HG02571 (cell line): ENCODE data around the gene CFAP69.
A peak's percentile ranks its signal among the peaks of the same experiment; 100 is the strongest.

ENCODE experiments used
- ATAC-seq: cut with Tn5 transposase; IDR thresholded peaks from one replicate; pipeline ENCODE4 v1.9.1; 2021; ENCODE audit warnings: mild to moderate bottlenecking, moderate library complexity; ENCODE audit not compliant: unreplicated experiment

CFAP69 gene, protein sequence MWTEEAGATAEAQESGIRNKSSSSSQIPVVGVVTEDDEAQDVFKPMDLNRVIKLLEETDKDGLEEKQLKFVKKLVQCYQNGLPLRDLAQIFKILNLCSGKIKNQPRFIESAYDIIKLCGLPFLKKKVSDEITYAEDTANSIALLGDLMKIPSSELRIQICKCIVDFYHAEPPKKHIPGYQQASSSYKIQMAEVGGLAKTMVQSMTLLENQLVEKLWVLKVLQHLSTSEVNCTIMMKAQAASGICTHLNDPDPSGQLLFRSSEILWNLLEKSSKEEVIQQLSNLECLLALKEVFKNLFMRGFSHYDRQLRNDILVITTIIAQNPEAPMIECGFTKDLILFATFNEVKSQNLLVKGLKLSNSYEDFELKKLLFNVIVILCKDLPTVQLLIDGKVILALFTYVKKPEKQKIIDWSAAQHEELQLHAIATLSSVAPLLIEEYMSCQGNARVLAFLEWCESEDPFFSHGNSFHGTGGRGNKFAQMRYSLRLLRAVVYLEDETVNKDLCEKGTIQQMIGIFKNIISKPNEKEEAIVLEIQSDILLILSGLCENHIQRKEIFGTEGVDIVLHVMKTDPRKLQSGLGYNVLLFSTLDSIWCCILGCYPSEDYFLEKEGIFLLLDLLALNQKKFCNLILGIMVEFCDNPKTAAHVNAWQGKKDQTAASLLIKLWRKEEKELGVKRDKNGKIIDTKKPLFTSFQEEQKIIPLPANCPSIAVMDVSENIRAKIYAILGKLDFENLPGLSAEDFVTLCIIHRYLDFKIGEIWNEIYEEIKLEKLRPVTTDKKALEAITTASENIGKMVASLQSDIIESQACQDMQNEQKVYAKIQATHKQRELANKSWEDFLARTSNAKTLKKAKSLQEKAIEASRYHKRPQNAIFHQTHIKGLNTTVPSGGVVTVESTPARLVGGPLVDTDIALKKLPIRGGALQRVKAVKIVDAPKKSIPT

DNA sequence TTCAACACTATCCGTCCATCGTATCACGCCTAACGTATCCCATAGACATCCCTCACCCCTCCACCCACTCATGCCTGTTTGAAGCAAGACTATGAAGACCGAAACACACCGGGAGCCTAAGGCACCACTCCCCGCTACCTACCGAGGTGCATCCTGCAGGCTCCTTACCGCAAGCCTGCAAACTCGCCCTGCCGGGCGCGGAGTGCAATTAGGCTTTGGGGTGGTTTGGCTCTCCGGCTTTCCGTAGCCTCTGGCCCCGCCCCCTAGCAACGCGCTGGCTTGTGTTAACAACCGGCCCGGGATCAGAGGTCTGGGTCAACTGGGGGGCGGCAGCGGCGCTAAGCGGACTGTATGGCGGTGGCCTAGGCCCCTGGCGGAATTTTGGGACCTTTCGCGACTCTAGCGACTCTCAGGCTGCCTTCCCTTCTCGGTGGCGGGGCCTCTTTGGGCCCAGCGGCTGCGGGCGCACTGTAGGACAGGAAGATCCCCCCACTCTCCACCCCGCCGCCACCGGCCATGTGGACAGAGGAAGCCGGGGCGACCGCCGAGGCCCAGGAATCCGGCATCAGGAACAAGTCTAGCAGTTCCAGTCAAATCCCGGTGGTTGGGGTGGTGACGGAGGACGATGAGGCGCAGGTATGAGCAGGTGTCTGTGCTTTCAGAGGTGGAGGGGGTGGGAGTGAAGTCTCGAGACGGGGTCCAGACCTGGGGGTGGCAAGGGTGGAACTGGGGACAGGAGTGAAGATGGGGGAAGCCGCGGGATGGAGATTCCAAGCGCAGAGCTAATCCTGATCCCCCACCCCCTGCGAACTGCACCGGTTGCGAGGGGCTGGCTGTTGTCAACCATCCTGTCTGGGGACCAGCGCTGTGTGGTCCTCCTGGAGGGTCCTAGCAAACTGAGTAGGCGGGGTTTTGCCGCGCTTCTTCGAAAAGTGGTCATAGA is at the start of gene CFAP69:
Gene CFAP69, plus strand, starts transcription at position 266 of the 943 bp plus-strand sequence. Its CDS starts 251 bp downstream, at position 517.
- ATAC-seq = peak; percentile 78

DNA sequence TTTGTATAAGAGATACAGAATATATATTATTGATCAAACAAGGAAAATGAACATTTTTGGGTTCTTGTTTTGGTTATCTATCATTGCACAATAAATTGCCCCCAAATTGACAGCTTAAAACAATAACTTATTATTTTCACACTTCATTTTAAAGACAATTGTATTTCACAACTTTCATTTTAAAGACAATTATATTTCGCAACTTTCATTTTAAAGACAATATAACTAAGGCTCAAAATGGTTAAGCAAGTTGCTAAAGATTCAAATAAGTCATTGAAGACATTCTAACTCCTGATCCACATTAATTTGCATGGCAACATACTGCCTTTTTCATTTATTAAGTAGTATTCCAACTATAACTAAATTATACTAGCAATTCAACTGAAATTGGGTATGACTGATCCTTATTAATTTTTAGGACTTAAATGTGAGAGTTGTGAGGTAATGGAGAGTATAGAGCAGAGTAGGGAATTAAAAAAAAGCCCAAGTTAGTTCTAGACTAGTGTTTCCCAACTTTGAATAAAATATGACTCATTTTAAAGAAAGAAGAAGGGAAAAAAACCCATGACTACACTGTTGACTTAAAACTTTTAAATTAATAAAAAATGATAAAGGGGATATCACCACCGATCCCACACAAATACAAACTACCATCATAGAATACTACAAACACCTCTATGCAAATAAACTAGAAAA is 43.3 kb upstream of the CFAP69 start:
- no peak for ATAC-seq

DNA sequence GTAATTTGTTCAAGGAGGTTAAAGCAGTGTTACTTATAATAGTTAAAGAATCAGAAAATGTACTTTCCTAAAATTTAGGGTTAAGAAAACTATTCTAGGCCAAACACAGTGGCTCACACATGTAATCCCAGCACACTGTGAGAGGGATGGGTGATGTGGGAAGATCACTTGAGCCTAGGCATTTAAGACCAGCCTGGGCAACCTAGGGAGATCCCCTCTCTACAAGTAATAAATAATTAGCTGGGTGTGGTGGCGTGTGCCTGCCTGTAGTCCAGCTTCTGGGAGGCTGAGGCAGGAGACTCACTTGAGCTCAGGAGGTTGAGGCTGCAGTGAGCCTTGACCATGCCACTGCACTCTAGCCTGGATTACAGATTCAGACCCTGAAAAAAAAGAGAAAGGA is 37.0 kb upstream of the CFAP69 start:
- no peak for ATAC-seq

DNA sequence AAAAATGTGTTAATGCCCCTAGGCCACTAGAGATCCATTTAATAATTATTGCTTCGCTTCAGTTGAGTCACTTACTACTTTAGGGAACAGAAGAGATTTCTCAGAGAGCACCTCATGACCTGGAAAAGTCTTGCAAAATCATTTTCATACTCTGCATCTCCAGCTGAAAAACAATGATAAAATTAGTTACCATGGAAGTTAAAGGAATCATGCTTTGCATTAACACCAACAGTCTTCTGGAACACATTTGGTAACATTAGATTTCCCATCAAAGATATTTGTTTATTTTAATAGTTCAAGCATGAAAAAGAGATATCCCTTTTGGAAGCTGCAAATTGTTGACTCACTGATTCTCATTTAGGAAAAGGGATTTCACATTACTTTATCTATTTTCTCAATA is 35.2 kb upstream of the CFAP69 start:
- ATAC-seq = no peak

DNA sequence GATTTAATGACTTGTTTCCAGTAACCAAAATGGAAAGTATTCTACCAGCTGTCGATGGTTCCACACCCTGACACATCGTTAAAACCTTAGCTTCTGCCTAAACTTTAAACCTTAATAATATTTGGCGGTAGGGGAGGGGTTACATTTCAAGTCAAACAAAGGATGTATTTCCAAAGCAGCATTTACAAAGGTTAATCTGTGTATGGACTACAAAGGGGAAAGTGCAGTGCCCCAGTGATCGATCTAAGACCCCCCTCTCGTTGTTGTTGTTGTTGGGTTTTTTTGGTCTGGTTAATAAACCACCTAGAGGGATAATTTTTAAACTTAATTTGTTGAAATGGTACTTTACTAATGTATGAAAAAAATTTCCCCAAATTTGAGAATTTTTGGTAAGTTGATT is 34.5 kb upstream of the CFAP69 start:
- no peak for ATAC-seq

DNA sequence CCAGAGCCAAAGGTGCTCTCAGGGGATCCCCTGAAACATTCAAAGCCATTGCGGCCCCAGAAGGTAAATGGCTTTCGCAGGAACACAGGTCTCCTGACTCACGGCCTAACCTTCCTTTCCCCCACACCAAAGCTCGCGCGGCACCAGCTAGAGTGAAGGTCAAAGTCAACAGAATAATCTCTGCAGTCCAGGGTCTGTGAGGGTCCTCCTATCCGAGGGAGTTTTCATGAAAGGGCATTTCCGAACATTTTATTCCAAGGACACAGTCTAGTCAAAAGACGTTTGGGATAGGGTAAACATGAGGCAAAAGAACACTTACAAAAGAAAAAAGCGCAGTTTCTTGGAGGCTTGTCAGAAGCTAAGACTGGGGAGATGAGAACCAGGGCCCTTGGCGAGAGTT is 34.0 kb upstream of the CFAP69 start:
- ATAC-seq = peak; percentile 2

DNA sequence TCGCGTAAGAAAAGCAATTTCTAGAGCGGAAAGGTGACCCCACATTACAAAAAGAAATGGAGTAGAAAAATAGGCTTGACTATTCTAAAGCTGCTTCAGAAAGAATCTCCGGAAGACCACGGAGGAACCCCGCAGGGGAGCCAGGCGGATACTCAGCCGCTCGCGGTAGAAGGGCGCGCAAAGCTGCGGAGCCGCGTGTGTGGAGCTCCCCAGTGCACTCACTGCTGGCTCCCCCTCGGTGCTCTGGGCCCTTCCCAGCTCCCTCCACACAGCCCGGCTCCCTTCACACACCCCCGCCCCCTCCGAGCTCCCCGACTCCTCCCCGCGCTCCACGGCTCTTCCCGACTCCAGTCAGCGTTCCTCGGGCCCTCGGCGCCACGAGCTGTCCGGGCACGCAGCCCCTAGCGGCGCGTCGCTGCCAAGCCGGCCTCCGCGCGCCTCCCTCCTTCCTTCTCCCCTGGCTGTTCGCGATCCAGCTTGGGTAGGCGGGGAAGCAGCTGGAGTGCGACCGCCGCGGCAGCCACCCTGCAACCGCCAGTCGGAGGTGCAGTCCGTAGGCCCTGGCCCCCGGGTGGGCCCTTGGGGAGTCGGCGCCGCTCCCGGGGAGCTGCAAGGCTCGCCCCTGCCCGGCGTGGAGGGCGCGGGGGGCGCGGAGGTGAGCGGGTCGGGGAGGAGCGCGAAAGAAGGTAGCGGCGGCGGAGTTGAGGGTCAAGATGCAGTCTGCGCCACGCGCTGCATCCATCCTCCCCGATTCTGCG is 33.4 kb upstream of the CFAP69 start, which contains the start of gene STEAP2:
Gene STEAP2, plus strand, starts transcription at position 350 of the 758 bp plus-strand sequence. CDS start 13,343 bp downstream, outside the sequence.
- ATAC-seq = peak; percentile 92

DNA sequence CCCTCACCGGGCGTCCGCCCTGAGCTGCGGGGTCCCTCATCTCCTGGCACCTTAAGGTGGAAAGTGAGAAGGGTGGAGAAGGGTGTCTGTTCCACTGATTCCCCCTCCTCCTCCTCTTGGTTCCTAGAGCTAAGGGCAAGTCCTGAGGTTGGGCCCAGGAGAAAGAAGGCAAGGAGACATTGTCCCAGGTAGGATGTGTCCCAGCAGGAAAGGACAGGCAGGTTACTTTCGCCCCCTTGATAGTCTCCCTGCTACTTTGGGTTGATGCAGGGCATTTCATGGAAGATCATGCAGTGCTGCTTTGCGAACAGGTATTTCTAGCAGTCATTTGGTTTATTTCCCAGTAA is 32.9 kb upstream of the CFAP69 start:
- ATAC-seq = no peak

DNA sequence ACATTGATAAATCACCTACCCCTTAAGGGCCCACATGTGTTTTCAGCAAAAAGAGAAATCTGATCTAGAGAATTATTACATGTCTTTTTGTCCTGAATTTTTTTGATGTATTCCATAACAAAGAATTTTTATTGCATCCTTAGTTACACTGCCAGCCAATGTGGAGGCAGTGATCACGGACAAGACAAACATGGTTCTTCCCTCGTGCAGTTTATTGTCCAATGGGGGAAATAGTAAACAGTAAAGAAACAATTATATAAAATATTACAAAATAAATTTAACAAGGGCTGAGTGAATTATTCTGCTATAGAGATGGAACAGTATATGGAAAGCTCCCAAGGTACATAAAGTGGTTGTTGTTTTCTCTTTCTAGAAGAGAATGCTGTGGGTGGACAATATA is 31.5 kb upstream of the CFAP69 start:
- ATAC-seq = no peak

DNA sequence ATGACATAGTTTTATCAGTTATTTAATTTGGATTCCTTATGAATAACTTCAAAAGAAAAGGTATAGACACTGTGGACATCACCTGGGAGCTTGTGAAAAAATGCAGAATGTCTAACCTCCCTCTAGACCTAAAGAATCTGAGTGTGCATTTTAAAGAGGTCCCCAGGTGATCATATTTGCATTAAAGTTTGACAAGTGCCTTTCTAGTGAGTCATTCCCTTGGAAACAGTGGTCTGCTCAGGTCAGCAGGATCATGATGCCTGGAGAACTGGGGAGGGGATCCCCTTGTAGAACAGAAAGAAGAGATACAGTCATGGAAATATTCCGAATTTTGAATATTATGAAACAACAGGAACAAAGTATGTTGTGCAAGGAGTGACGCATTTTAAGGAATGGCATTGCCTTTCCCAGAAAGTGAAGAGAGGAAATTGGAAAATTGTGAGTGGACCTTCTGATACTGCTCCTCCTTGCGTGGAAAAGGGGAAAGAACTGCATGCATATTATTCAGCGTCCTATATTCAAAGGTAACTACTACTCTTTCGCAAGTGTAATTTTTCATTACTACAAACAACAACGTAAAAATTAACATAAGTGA is 28.8 kb upstream of the CFAP69 start:
- no peak for ATAC-seq

DNA sequence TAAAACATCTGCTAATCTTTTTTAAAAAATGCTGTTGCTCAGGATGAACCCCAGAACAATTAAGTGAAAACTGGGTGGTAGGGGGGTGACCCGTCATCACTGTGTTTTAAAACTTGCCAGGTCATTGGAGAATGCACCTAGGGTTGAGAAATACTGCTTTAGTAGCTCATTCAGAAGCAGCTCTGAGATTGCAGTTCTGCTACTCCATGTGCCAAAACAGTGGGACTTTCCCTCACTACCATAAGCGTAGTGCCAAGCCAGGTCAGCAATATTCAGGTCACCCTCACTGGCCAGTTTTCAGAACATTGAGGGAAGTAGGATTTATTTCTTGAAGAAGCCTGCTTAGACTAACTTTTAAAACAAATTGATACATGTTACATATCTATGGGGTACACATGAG is 28.2 kb upstream of the CFAP69 start:
- ATAC-seq = no peak

DNA sequence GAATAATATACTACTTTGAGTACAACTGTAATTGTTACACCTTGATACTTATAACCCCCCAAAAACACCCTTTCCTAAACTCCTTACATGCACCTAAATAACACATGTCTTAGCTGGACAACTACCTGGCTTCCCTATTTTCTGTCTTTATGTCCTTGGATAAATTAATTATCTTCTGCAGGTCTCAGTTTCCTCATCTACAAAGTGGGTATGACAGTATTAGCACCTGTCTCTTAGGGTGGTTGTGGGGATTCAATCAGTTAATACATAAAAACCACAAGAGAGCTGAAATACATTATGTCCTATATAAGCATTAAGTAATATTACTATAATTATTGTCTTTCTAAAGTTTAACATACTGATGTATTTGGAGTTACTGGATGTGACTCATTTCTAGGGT is 22.6 kb upstream of the CFAP69 start:
- no peak for ATAC-seq

DNA sequence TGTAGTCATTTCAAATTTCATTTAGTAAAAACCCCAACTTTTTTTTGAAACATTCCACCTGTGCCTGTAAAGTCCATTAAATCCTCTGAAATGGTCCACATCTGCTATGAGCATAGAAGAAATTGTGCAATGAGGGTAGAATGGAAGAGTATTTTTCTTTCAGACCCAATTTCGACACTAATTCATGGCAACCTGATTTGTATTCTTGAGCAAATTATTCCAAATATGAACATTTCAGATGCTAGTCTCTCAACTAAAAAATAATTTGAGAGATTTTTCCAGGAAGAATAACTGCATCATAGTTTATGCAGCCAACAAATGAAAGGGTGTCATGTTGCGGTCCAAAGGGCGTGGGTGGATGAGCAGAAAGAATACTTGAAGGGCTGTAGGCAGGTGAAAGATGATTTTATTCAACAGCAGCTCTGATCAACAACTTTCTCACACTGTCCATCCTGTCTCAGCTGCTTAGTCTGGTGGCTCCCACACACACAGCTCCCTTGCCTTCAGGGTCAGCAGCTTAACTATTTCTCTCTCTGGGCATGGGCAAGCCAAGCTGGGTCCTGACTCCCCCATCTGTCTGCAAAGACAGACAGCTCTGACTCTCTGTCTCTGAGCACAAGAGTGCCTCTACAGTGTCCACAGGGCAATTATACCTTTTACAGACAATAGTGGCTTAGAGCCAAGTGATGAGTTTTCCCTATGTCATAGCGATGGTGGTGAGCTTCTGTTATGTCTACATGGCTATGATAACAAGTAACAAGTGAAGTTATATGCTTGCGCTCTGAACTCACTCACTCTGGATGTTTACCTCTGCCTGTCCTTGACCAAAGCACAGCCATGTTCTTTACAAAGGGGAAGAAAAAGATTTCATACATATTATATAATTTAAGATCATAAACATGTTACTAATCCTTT is 21.9 kb upstream of the CFAP69 start:
- no peak for ATAC-seq

DNA sequence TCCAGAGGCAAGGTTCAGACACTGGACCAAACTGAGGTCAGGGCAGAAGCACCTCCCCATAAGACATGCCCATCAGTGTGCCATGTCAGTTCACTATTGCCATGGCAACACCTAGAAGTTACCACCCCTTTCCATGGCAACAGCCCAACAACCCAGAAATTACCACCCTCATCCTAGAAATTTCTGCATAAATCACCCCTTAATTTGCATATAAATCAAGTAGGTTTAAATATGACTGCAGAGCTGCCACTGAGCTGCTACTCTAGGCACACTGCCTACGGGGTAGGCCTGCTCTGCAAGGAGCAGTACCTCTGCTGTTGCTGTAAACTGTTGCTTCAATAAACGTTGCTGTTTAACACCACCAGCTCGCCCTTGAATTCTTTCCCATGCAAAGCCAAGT is 20.8 kb upstream of the CFAP69 start:
- no peak for ATAC-seq

DNA sequence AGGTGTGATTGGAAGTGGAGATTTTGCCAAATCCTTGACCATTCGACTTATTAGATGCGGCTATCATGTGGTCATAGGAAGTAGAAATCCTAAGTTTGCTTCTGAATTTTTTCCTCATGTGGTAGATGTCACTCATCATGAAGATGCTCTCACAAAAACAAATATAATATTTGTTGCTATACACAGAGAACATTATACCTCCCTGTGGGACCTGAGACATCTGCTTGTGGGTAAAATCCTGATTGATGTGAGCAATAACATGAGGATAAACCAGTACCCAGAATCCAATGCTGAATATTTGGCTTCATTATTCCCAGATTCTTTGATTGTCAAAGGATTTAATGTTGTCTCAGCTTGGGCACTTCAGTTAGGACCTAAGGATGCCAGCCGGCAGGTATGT is 19.8 kb upstream of the CFAP69 start:
- no peak for ATAC-seq

DNA sequence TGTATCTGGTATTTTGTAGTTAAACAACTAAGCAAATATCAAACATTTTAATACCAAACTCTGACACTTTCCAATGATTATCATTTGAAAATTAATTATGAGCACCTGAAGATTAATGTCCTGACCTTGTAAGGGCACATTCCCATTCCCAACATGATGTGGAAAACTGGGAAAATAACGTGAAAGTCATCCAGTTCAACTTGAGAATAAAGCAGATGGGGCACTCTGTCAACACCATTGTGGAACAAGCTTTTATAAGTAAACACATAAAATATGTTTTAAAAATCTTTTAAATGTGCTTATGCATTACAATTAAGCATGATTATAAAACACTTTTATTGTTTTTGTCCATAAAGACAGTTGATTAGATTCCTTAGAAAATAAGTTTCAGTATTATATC is 19.4 kb upstream of the CFAP69 start:
- no peak for ATAC-seq

DNA sequence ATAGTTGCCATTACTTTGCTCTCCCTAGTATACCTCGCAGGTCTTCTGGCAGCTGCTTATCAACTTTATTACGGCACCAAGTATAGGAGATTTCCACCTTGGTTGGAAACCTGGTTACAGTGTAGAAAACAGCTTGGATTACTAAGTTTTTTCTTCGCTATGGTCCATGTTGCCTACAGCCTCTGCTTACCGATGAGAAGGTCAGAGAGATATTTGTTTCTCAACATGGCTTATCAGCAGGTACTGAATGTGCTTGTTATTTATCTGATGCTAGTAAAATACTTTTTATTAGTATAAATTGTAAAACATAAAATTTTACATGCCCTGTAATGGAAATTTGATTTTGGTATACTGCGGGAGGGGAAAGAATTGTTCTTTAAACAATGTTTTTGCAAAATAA is 17.7 kb upstream of the CFAP69 start:
- ATAC-seq = no peak

DNA sequence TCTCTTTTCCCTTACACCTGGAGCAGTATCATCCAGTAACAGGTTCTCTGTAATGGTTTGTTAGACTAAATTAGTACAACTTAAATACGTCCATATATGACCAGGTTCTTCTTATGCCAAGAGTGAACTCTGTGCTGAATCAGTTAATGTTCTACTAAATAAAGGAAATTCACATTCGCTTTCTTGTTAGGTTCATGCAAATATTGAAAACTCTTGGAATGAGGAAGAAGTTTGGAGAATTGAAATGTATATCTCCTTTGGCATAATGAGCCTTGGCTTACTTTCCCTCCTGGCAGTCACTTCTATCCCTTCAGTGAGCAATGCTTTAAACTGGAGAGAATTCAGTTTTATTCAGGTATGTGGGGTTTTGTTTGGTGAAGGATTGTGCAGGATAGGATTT is 15.3 kb upstream of the CFAP69 start:
- no peak for ATAC-seq
